Cardiac fibroblast (primary cell): ENCODE measurements around the gene NCS1.

Experiments used
- DNase-seq, 2 donors: peaks; one replicate each; pipeline versions ENCODE4 v3.0.0 to v3.0.0-alpha.2; 2010; ENCODE audit warnings: low read depth in 2 of 2
- H3K4me3 ChIP-seq, 2 donors: replicated peaks in 1 of 2; 1 replicate in 1 of 2; 2 replicates in 1 of 2; pipeline ENCODE4 v1.5.1; 2011; ENCODE audit warnings: low read depth in 2 of 2, low read length in 2 of 2, mild to moderate bottlenecking in 2 of 2, moderate library complexity in 1 of 2
- CTCF ChIP-seq: IDR thresholded peaks from one replicate; pipeline ENCODE4 v1.5.1; 2011; ENCODE audit warnings: low read depth, mild to moderate bottlenecking, low read length, inconsistent platforms

The NCS1 gene

GRCh38 chr9:130243015-130243881 lies 71.0 kb downstream of the NCS1 start:
- peak; percentile 87 for TF ChIP-seq CTCF
- no peak overlapping the region for H3K4me3 ChIP-seq
- peak; percentile 45 to 46 for DNase-seq

GRCh38 chr9:130243882-130244170 lies 71.6 kb downstream of the NCS1 start:
- TF ChIP-seq CTCF = no peak
- no peak overlapping the region for H3K4me3 ChIP-seq
- DNase-seq = no peak

GRCh38 chr9:130244548-130245165 lies 72.5 kb downstream of the NCS1 start:
- H3K4me3 ChIP-seq = no peak overlapping the region
- no peak for DNase-seq
- TF ChIP-seq CTCF = no peak

GRCh38 chr9:130245474-130245873 lies 73.3 kb downstream of the NCS1 start:
- H3K4me3 ChIP-seq = no peak overlapping the region
- no peak for DNase-seq
- no peak for TF ChIP-seq CTCF

GRCh38 chr9:130246126-130246525 lies 73.9 kb downstream of the NCS1 start:
- no peak overlapping the region for H3K4me3 ChIP-seq
- TF ChIP-seq CTCF = no peak
- DNase-seq = no peak

GRCh38 chr9:130254747-130255630 lies 82.8 kb downstream of the NCS1 start:
- H3K4me3 ChIP-seq = no peak overlapping the region
- no peak for TF ChIP-seq CTCF
- no peak for DNase-seq
